GM19372 (cell line): ENCODE measurements around the gene SMTN.

ENCODE experiments used
- ATAC-seq: cut with Tn5 transposase; IDR thresholded peaks from one replicate; pipeline ENCODE4 v1.9.1; 2021; ENCODE audit warnings: mild to moderate bottlenecking, low read depth, moderate library complexity; ENCODE audit not compliant: unreplicated experiment

The SMTN gene

DNA sequence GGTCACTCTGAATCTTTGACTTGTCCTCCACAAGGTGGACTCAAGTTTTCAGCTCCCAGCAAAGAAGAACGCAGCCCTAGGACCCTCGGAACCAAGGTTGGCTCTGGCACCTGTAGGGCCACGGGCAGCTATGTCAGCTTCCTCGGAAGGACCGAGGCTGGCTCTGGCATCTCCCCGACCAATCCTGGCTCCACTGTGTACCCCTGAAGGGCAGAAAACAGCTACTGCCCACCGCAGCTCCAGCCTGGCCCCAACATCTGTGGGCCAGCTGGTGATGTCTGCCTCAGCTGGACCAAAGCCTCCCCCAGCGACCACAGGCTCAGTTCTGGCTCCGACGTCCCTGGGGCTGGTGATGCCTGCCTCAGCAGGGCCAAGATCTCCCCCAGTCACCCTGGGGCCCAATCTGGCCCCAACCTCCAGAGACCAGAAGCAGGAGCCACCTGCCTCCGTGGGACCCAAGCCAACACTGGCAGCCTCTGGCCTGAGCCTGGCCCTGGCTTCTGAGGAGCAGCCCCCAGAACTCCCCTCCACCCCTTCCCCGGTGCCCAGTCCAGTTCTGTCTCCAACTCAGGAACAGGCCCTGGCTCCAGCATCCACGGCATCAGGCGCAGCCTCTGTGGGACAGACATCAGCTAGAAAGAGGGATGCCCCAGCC, 43.8 kb downstream of the SMTN start:
- ATAC-seq = no peak

DNA sequence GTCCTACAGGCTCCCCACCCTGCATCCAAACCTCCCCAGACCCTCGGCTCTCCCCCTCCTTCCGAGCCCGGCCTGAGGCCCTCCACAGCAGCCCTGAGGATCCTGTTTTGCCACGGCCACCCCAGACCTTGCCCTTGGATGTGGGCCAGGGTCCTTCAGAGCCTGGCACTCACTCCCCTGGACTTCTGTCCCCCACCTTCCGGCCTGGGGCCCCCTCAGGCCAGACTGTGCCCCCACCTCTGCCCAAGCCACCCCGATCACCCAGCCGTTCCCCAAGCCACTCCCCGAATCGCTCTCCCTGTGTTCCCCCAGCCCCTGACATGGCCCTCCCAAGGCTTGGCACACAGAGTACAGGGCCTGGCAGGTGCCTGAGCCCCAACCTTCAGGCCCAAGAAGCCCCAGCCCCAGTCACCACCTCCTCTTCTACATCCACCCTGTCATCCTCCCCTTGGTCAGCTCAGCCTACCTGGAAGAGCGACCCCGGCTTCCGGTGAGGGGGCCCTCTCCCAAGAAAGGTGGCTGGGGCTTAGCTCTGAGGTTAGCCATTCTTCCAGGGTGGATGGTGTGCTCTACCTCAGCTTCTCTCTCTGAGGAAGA, 44.5 kb downstream of the SMTN start:
- no peak for ATAC-seq

DNA sequence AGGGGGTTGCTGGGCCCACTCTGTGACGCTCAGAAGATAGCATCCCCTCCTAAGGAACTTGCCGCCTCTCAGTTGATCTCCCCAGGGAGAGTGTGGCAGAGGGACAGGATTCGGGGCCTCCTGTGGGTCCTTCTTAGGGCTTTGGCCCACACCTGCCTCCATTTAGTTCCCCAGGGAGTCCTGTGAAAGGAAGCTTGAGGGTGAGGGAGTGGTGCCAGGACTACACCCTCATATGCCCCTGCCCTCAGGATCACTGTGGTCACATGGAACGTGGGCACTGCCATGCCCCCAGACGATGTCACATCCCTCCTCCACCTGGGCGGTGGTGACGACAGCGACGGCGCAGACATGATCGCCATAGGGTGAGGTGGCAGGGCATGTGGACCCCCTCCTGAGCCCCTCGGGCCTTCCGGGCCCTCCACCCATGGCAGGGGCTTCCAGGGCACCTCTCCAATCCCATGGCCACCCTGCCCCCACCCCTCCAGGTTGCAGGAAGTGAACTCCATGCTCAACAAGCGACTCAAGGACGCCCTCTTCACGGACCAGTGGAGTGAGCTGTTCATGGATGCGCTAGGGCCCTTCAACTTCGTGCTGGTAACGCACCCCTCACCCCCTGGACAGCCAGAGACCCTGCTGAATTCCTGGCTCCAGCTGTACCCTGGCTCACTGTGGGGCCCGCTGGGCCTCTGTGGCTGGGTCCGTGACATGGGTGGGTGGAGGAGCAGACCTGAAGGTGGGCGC, 45.2 kb downstream of the SMTN start:
- no peak for ATAC-seq

DNA sequence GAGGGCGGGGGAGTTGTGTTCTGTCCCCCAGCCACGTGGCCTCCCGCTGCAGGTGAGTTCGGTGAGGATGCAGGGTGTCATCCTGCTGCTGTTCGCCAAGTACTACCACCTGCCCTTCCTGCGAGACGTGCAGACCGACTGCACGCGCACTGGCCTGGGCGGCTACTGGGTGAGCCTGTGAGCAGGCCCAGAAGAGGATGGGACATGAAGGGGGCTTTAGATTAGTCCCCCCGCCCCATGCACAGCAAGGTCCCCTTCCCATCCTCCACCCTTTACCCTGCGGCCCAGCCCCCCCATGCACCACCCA, 45.7 kb downstream of the SMTN start:
- ATAC-seq = no peak

DNA sequence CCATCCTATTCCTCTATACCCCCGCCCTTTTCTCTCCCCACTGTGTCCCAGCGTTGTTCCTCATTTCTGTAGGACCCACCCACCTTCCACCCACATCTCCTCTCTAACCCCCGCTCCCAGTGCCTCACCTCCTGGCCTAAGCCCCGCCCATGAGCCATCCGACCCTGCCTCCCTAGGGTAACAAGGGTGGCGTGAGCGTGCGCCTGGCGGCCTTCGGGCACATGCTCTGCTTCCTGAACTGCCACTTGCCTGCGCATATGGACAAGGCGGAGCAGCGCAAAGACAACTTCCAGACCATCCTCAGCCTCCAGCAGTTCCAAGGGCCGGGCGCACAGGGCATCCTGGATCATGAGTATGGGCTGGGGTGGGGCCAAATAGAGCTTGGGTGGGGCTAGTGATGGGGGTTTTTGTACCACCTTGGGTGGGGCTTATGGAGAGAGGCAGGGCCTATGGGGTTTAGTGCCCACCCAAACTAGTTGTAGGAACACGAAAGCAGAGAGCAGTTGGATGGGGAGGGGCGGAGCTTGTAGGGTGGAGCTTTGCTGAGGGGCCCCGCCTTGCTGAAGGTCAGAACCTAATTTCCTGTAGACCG, 46.2 kb downstream of the SMTN start:
- no peak for ATAC-seq

DNA sequence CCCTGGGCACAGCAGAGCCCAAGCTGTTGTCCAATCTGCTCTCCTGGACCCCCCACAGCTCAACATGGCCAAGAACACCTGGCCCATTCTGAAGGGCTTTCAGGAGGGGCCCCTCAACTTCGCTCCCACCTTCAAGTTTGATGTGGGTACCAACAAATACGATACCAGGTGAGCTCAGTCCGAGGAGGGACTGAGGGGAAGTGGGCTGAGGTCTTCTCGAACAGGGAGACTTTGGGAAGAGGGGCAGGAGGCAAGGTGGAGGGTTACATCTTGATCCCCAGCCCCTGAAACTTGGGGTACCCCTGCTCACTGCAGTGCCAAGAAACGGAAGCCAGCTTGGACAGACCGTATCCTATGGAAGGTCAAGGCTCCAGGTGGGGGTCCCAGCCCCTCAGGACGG, 47.0 kb downstream of the SMTN start:
- no peak for ATAC-seq

DNA sequence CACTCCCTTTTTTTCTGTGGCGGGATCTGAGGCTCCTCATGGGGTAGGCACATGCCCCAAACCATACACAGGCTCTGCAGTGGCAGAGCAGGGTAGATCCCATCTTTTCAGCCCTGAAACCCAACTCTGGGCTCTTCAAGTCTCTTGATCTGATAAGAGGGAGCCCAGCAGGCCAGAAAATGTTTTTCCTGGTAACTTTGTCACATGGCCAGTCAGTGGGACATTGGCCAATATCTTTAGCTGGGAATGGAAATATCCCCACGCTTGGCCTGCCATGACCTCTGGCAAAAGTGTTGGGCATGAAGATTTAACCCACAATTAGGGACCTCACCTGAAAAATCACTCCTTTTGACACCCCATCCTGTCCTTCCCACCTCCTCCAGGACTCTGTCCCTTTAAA, 49.8 kb downstream of the SMTN start:
- ATAC-seq = no peak

DNA sequence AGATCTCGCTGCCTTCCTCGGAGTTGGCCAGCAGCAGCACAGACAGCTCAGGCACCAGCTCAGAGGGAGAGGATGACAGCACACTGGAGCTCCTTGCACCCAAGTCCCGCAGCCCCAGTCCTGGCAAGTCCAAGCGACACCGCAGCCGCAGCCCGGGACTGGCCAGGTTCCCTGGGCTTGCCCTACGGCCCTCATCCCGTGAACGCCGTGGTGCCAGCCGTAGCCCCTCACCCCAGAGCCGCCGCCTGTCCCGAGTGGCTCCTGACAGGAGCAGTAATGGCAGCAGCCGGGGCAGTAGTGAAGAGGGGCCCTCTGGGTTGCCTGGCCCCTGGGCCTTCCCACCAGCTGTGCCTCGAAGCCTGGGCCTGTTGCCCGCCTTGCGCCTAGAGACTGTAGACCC, 52.8 kb downstream of the SMTN start:
- ATAC-seq = no peak

DNA sequence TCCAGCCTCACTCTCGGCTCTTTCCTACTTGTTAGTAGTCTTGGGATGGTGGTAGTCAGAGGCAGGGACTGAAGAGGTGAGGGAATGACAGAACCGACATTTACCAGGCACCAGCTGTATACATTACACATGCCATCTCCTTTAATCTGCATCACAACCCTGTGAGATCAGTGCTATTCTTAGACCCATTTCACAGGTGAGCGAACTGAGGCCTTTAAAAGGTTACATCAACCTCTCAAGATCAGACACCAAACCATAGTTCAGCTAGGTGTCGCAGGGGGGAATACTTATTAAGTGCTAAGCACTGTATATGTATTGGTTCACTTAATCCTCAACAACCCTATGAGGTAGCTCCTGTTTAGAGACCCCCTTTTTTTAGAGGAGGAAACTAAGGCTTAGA, 53.6 kb downstream of the SMTN start:
- no peak for ATAC-seq

DNA sequence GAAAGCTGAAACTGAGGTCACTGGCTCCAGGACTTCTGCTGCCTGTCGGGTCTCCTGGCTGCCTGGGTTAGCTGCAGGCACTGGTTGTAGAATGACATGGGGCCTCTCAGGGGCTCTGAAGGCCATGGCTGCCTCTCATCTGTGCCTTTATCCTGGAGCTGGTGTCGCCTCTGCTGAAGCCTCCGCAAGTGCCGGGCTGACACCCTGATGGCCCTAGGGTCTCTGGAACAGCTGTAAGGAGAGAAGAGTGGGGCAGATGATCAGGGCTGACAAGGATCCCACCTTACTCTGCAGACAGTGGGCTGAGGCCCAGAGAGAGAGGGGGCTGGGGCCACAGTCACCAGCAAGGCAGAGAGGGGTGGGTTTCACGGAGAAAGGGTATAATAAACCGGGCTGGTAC, 54.6 kb downstream of the SMTN start:
- no peak for ATAC-seq

DNA sequence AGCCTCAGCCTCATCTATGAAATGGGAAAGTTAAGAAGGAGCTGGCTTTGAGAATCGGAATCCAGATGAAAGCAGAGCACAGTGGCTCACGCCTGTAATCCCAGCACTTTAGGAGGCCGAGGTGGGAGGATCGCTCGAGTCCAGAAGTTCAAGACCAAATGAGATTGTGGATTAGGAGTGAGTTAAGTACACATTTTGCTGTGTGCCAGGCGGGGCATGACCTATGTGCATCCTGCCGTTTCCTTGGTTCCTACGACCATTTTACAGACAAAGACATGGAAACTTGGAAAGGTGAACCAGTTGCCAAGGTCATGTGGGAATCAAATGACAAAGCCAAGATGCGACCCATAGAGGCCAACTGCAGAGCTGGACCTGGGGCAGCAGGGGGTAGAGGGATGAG, 55.0 kb downstream of the SMTN start:
- no peak for ATAC-seq

DNA sequence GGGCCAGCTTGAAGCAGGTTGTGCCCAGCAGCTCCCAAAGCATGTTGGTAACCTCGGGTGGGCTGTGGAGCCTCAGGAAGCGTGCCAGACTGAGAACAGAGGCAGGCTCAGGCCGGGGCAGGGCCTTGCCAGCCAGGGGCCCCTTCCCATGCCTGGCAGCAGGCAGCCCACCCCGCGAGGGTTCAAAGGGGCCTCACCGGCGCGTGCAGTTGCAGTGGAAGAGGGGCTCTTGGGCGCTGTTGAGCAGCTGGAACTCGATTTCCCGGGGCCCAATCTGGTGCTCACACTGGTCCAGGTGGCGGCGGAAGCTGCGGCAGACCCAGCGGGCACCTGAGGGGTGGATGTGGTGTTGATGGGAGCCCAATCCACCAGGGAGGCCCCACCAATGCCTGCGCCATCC, 55.6 kb downstream of the SMTN start:
- no peak for ATAC-seq

DNA sequence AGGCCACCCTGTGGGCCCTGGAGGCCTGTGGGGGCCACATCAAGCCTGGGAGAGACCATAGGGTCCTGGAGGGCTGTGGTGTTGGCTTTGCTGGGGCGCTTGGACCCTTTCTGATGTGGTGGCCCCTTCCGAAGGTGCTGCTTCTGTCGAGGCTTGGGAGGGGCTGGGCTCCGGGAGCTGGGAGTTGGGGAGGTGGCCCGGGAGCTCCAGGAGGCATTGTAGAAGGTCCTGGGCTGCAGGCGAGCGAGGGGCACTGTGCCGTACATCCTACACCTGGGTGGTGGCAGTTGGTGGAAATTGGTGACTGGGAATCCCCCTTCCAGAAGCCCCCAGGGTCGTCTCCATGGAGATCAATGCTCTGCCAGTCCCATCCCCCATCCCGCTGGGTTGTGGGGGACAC, 56.6 kb downstream of the SMTN start:
- no peak for ATAC-seq

DNA sequence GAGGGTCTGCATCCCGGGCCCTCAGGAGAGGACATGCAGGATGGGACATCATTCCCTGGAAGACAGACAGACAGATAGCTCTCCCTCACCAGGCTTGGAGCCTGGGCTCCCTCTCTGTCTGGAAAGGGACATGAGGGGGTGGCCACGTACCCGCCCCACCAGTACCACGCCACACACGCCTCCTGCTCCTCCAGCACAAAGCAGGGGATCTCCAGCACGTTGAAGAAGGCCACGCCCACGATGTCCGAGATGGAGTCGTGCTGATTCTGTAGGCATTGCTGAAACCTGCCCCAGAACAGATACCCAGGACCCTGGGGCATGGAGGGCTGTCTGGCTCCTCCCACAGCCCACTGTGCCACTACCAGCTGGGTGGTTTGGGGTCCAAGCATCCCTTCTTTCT, 57.0 kb downstream of the SMTN start:
- no peak for ATAC-seq

DNA sequence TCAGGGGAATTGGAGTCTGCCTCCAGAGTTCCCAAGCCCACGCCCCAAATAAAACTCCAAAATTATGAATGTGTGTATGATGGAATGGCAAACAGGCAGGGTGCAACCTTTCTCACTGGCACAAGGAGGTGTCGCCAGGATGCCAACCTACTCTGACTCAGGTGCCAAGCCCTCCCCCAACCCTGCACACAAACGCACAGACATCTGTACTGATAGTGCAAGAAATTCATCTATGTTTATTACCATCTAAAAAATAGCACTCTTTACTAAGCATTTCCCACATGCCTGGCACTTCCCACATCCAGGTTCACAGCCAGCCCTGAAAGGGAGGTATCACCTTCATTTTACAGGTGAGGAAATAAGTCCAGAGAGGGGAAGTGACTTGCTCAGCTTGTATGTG, 57.9 kb downstream of the SMTN start:
- no peak for ATAC-seq

DNA sequence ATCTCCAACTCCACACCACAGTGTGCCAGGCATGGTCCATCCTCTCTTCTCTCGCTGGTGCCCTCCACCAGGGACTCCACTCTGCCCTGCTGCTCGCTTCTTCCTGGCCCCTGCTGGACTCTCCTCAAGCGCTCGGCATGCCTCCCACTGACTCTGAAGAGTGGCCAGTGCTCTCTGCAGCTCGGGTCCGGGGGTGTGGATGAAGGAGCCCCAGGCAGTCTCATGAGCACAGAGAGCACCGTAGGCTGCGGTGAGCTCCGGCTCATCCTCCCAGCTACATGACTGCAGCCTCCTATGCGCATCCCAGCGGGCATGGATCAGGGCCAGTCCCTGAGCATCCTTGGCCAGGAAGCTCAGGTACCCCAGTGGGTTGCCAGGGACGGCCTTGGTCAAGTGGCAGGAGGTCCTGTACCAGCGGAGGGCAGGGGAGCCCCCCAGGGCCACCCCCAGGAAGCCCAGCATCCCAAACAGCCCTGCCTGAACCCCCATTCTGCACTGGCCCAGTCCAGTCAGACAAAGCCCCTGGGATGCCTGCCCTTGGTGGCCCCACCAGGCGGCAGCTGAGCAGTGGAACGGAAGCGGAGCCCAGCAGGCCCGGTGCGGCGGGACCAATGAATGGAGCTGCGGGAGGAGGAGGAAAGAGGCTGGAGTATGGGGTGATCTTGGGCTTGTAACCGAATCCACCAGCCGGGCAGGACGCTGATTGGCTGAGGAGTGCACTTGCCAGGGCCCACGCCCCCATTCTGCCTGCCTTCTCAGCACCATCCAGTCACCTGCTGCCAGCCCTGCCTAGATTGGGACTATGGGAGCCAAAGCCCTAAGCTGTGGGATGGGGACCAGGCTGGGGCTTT, 59.0 kb downstream of the SMTN start, which contains the start of gene PLA2G3:
TSS of gene PLA2G3 (minus strand) at position 643 of the 851 bp plus-strand sequence. CDS start at position 489, 154 bp downstream.
- ATAC-seq = no peak

DNA sequence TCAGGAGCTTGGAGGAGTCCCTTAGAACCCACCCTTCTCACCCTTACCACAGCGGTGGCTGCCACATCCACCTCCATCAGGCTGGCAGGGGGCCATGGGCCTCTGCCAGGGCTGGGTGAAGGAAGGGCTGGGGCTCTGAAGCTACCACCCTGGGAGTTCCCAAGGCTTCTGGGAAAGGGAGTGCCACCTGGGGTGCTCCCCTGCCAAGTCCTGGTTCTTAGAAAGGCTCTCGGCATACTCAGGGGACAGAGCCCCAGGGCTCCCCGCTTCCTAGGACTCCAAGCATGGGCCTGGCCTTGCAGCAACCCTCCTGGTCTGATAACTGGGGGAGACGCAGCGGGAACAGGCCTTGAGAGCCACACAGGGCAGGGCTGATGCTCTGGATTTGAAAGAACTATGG, 59.6 kb downstream of the SMTN start:
- no peak for ATAC-seq

DNA sequence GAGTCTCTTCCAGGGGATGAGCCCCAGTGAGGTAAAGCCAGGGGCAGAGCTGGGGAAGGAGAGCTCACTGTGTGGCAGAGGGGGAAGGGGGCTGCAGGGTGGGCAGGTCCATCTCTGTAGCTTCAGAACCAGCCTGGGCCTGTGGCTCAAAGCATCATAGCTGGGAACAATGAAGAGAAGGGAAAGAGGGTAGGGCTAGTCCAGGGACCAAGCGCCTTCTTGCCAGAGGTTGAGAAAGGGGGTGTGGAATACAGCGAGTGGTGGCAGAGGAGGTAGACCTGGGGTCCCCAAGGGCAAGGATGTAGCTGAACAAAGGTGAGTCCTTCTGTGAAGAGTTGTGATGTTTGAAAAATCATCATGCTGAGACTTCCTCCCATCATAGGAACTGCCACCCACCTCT, 60.4 kb downstream of the SMTN start:
- ATAC-seq = no peak

DNA sequence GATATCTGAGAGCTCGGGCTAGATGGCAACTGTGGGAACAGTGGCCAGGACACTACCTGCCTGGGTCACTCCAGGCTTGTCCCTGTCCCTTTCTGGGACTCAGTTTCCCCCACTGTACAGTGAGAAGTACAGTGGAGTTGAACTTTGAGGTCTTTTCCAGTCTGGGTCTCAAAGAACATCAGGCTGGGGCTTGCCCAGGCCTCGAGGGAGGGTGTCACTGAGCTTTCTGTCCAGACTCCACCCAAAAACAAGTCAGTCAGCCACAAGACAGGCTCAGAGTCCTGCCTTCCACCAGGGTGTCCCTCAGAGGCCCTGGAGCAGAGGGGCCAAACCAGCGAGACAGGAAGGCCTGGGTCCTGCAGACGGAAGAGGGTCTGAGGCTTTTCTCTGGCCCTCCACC, 61.2 kb downstream of the SMTN start:
- no peak for ATAC-seq

DNA sequence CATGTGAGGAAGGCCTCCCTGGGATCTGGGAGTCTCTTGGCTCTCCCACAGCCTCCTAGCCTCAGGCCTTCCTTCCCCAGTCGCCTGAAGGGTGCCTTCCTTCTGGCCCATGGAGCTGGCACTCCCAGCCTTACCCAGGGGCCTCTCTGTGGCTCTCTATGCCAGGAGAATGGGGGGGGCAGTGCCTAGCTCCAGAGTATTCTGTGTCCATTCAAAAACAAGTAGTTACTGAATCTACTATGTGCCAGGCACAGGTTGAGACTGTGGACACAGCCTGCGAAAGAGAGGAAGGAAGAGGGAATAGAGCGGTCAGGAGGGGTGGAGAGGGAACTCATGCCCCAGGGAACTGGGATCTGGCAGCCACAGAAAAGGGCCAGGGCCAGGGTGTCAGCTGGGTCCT, 61.9 kb downstream of the SMTN start:
- no peak for ATAC-seq

DNA sequence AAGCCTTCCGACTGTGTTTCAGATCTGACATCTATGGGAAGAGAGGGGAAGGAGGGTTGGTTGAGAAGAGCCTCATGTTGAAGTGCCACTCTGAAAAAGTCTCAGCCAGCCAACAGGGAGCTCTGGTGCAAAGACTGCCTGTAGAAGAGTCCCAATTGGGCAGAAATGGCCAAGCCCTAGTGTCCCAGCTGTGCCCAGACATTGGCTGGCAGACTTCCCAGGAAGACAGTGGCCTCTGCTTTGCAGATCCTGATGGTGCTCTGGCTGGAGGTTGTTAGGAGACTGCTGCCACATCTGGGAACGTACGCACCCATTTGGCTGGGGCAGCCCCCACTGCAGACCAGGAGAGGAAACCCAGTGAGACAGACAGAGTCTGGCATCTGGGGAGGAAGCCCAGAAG, 62.4 kb downstream of the SMTN start:
- ATAC-seq = no peak
